Activated naive CD4-positive, alpha-beta T cell (primary cell): Measurements from ENCODE around the gene PRKG2.

Source experiments
- DNase-seq, 4 experiments: peaks; one replicate each; lab custom pipeline; 2025; lab: John Stamatoyannopoulos, UW

The PRKG2 gene

DNA sequence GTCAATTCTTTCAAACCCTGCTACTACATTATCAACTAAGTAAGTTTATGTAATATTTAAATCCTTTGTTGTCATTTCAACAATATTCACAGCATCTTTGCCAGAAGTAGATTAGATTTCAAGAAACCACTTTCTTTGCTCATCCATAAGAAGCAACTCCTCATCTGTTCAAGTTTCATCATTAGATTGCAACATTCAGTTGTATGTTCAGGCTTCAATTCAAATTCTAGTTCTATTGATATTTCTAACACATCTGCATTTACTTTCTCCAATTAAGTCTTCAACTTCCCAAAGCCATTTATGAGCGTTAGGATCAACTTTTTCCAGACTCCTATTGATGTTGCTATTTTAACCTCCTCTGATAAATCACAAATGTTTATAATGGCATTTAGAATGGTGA, 118.5 kb downstream of the PRKG2 start:
- no peak for DNase-seq

DNA sequence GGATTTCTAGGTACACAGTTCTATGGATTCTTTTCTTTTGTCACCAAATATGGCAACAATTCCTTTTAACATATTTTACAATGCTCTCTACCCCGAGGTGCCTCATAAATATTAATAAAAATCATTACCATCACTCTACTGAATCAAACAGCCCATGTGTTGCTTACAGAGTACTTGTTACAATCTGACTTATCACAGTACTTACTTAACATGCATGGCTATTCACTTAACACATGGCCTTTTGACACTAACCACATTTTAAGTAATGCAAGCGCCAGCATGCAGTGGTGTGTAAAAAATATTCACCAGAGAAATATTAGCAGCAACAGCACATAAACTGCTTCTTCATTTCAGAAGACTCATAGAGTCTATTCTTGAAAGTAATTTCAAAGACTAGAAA, 119.6 kb downstream of the PRKG2 start:
- no peak for DNase-seq

DNA sequence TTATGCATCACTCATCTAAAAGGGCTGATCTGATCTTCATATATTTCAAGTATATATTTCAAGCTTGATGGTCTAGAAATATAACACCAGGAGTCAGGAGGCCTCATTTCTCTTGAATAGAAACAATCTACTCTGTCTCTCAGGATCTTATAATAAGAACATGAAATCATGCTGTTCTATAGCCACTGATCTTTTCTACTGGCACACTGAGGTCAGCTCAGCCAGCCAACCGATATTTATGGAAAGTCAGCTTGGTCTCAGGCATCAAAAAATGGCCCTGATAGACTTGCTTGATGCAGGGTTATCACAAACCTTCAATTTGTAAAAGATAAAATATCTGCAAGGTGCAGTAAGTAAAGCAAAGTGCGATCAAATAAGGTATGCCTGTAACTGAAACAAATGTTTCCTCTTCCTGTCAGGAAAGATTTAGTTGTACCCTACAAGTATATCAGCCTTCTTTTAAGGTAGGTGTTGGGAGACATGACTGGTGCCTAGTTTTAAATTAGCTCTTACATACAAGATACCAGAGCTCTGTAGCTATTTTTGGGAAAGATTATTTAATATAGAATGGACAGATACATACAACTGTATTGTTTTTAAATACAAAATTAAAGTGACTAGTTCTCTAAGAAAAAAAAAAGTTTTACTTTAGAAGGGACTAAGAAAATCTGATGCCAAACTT, 121.2 kb downstream of the PRKG2 start:
- no peak for DNase-seq

DNA sequence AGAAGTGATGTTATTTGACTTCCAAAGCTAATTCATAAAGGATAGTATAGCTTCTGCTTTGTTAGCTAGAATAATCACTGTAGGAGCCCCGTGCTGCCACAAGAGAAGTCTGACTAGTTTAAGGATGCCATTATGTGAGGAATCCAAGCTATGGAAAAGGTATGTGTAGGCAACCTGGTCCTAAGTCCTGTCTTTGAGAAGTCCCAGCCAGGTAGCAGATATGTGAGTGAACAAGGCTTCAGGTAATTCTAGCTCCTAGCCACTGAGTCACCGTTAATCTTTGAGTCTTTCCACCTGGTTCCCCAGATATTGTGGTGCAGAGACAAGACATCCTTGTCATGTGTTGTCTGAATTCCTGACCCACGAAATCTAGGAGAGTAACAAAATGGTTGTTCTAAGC, 129.0 kb downstream of the PRKG2 start:
- DNase-seq, result no peak

DNA sequence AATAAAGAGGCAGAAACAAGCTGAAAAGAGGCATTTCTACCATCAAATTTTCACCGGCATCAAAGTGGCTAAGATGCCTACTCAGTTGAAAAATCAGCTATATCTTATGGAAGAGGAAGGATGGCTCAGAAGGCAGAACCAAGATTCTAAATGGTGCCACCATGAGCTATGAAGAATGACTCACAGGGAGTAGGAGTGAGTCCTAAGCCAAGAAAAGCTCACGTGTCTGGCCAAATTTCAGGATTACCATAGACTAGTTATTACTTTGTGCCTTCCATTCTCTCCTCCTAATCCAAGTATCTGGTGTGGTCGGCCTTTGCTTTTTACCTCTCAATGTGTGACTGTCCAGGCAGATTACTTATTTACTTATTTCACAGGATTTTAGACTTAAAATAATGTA, 129.7 kb downstream of the PRKG2 start:
- DNase-seq, result no peak

DNA sequence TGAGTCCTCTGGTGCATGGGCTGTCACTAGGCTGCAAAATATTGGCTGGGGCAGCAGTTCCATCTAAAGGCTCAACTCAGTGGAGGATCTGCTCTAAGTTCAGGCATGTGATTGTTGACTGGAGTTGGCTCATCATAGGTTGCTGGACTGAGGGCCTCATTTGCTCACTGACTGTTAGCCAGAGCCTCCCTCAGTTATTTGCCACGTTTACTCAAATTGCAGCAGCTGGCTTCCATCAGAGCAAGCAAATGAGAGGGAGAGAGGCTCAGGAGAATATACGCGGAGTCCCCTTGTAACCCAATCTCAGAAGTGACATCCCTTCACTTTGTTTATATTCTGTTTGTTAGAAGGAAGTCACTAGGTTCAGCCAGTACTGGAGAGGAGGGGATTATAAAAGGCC, 130.4 kb downstream of the PRKG2 start:
- DNase-seq, result no peak

DNA sequence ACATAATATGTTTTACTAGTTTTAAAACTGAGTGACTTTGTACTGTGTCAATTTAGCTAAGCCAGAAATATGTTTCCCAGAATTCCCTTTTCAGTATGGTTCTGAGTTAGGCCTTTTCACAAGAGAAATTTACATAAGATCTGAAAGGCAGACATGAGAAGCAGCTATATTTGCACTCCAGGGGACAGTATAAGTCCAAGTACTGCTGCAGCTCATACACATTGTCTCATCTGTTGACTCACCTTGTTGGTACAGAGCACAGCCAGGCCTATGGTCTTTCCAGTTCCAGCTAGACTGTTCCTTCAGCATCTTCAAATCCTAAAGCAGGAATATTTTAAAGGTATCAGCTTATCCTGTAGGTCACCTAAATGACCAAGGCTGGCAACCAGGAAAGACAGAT, 131.0 kb downstream of the PRKG2 start:
- DNase-seq, result no peak

DNA sequence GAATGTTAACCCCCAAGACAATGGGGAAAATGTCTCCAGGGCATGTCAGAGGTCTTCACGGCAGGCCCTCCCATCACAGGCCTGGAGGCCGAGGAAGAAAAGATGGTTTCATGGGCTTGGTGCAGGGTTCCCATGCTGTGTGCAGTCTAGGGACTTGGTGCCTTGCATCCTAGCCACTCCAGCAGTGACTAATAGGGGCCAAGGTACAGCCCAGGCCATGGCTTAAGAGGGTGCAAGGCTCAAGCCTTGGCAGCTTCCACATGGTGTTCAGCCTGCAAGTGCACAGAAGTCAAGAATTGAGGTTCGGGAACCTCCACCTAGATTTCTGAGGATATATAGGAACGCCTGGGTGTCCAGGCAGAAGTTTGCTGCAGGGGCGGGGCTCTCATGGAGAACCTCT, 133.9 kb downstream of the PRKG2 start:
- DNase-seq, result no peak

DNA sequence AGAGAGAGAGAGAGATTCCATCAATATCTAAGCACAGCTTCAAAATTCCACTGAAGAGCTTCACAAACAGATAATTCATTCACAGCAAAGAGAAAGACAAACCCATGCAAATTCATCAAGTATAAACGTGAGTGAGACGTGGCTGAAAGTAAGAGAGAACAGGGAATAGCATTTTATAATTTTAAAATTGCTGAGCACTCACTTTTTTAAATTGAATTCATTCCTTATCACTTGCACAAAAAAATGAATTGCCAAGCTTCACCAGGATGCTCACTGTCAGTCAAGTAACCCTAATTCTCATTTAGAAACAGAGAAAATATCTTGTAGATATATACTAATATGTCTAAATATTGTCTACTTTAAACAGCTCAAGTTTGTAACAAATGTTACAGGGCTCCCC, 144.0 kb downstream of the PRKG2 start:
- DNase-seq, result no peak

DNA sequence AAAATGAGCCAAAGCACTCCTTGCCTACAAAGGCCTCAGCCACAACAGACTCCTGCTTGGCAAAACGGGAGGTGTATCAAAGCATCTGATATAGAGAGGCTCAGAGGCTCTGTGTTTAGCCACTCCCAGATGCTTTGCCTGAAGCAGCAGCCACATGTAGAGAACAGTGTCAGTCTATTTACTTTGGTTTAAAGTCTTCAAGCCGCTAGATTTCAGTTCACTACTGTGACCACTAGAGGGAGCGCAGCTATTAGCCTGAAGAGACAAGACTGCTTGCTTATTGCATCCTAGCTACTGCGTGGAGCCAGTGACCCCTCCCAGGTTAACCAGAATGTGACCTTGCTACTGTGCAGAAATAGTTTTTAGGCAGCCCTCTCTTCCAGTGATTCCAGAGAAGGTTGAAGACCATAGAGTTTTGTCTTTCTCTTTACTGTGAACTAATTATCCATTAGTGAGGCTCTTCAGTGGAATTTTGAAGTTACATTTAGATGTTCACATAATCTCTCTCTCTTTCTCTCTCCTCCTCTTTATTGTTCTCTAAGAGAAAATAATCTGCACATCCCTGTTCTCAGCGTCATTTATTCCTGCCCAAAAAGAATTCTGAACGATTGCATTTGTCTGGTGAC, 145.2 kb downstream of the PRKG2 start:
- DNase-seq, result peak in 2 of 4 experiments; percentile 1 to 17

DNA sequence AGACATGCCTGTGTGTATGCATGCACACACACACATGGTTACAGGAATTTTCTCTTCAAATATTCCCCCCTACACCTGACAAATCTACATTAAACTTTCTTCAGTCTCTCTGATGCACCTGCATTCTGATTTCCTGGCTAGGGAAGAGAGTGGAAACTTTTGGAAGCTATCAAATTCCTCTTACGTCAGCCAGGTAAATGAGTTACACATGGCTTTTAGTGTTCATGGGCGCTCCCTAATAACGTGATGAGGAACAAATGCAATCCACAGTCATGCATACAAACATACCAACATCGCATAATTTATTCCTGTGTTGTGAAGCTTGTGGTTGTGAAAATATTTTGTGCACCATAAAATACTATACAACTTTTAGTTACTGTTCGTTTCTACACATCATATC, 149.6 kb downstream of the PRKG2 start:
- no peak for DNase-seq

DNA sequence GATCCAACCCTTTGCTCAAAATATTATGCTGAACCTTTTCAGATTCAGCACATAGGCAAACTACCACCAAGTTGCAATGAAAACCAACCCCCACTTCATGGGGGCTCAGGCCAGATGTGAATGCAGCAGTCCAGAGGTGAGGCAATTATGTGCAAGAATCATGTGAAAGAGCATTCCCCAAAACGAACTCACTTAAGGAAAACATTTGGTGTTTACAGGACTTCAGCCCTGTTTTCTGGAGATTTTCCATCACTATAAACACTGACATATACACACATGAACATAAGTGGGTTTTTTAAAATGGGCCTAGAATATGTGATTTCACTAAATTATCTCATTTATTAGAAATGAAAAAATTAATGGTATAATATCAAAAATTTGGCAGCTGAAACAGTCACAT, 153.0 kb downstream of the PRKG2 start:
- DNase-seq, result no peak

DNA sequence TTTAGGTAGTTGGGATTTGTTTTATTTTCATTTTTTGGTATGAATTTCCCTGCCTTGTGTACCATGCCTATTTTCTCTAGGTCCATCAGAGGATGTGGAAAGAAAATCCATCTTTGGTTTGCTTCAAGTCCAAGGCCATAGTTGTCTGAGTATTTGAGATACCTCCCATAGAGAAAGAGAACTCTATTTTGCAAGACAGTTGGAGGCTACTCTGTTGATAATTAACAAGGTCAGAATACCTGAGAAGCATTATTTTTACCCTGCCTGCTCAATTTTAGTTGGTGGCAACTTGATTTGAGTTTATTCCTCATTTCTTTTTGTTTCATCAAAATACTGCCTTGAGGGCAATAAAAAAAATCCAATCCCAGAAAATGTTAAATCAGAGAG, 153.7 kb downstream of the PRKG2 start:
- no peak for DNase-seq

DNA sequence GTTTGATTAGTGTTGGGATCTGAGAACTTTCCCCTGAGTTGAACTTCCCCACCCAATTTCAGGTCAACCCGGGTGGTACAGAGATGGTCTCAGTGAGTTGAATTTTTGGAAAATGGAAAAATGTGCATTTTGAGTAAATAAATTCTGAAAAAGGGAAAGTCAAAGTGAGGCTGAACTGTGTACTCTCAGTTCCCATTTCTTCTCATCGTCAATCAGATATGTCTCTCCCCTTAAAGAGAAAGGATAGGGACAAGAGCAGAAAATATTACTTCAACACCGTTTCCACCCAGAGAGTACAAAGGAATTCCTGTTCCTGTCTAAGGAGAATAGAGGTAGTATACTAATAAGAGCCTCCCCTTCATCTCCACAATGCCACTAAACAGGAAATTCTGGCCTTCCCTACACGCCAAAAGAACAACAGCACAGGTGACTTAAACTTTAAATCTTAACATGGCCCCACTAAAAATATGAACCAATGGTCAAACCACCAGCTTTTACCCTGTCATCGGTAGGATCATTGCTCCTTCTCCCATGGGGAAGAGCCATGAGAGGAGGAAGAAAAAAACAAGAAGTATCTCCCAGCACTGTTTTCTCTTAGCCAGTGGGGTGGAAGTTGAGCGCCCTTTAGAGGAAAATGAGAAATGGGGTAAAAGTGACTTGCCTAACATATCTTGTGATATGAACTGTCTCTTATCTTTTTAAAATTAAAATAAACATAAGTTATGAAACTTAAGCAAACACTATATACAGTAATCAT, 154.3 kb downstream of the PRKG2 start:
- no peak for DNase-seq

DNA sequence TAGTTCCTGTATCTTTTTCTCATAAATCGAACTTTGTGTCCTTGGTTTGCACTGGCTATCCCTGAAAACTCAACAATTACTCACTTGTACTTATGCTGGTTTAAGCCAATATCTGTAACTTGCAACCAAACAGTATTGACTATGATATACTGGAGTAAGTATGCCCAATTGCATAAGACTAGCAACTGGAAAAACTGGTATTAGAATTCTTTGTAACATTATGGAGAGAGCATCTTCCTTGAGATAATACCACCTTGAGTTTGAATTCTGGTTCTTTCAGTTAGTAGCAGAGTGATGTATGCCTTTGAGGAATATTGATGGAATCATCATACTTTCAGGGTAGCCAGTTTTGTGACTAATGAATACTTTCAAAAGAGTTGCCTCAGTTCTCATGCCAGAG, 156.4 kb downstream of the PRKG2 start:
- no peak for DNase-seq

DNA sequence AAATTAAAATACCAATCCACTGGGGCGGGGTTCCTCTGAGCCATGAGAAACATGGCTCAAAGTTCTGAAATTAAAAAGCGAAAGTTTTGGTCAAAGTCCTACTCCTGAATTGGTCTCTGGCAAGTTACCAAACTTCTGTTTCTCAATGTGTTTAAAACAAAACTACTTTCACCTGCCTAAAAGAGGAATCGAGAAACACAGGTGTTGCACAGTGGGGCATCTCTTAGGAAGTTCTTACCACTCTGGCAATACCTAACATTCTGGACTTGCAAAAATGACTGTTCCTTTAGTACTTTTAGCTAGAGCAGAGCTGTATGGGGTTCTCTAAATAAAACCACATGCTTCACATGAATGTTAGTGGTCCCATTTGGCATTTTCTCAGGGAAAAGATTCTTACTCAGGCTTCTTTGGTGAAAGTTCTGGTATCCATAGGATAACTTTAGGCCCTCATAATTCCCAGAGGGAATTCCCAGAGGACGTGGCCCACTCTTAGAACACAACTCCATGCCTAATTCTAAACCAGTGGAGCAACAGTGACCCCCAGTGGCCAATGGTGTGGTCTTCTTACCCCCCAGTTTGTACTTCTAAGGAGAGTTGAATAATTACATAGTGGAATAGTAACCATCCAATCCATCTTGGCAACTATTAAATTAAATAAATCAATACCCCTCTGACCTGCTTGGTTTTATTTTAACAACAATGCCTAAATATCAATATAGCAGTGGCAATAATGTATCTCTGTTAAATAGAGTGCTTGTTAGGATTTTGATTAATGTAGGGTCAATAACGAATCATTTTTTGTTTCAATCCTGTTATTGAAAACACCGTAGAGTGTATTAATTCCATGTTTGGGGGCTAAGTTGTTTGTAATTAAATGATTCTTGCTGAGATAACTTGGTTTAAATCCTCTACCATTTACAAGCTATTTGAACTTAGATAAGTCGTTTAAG, 162.6 kb downstream of the PRKG2 start:
- DNase-seq, result peak in 2 of 4 experiments; percentile 1 to 22

DNA sequence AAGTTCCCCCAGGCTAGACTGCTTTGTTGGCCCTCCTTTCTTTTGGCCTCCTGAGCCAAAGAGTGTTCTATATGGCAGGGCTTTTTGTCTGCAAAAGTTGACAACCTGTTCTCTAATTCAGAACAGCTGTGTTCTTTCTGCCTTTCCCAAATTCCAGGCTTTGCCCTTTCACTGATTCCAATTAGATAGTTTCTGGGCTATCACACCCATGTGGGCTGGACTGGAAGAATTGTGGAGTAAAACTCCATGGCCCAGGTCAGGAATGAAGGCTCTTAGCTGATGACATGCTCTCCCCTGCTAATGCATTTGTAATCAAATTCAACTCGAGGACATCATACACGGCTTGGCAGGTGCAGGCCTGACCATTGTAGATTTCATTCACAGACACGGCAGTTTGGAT, 165.1 kb downstream of the PRKG2 start:
- no peak for DNase-seq

DNA sequence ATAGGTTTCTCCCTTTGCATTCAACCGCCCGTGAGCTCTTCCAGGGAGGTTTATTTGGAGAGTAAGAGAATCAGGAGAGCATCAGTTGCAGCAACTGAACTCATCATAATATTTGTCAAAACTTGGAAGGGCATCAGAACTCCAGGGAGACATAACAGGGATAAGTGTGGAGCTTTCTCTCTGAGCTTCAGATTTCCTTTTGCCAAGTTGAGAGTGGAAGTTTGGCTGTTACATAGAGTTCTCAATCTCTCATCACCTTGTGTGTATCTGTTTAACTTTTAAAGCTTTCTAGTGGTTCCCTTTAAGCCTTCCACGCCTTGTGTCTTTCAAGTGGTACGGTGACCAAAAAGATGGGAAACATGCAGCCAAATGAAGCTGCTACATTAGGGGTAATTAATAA, 165.7 kb downstream of the PRKG2 start:
- no peak for DNase-seq

DNA sequence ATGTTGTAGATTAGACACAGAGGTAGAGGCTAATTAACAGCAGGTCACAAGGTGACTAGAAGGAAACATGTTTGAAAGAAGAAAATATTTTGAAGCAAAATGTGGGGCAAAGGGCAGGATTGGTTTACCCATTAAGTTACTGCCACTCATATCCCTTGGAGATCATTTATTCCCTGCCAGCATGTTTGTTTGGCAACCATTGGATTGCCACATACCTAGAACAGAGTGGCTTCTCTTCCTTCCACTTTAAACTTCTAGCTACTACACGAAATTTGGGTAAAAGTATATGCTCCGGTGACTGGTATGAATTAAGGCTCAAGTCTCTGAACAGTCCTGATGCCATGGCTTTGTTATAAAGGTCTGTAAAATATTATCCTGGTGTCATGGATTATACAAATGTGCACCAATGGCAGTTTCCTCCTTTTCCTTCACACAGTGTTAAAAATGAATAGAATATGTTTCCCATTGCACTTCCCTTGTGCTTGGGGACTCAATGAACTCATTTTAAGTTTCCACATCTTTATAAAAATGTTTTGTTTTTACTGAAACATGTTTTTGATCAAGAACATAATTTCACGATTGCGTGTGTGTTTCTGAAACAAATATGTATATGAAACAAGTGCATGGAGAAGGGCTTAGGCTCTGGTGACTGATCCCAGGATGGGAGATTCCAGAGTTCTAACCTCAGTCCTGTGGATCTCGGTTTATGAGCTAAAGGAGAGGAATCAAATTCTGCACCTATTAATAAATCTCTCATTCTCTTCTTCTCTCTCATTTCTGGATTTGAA, 172.2 kb downstream of the PRKG2 start:
- no peak for DNase-seq

DNA sequence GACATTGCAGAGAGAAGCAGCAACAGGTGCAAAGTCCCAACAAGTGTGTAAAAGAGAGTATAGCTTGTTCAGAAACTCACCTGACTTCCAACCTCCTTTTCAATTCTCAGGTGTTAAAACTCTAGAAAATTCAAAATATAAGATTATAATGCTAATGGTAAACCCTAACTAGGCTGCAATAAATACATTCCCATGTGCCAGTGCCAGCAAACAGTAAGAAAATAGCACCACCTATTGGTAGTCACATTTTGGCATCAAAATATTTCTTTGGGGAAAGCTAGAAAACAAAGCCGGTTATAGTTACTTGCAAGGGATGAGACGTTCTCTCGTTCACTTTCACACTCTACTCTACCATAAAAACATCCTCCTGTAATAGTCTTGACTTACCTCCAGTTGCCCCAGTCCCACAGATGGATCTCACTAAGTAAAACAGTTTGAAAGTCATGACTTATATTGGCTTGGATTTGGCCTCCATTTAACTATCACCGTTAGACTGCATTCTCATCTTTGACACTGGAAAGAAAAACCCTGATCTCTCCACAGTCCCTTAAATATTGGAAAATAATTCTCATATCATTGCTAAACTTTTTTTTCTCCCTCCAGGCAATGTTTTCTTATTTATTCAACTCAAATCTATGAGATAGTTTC, 174.9 kb downstream of the PRKG2 start:
- DNase-seq, result no peak
